HL-60 (cell line): ENCODE results near the gene ACSM2A.
A peak's percentile ranks its signal among the peaks of the same experiment; 100 is the strongest.
"Not testable (repeated sequence)": the region's sequence is repeated elsewhere in the genome, so short reads cannot be mapped to it uniquely, and the experiment has no call there.

Source experiments
- DNase-seq, 2 experiments: peaks; one replicate each; pipeline ENCODE4 v3.0.0-alpha.2; 2010 to 2020; ENCODE audit warnings: low read depth in 1 of 2, low spot score in 1 of 2
- H3K27ac ChIP-seq: fragments of 250-450 bp; sonication (Bioruptor Pico); replicated peaks from 2 replicates; pipeline ENCODE4 v1.5.1; 2020; ENCODE audit warnings: mild to moderate bottlenecking, moderate library complexity
- H3K27me3 ChIP-seq: fragments of 250-450 bp; sonication (Bioruptor Pico); 2 replicates; pipeline ENCODE4 v1.5.1; 2021; ENCODE audit warnings: mild to moderate bottlenecking, moderate library complexity; ENCODE audit not compliant: insufficient read depth, poor library complexity, severe bottlenecking
- H3K4me3 ChIP-seq: replicated peaks from 2 replicates; pipeline ENCODE4 v1.5.1; 2011; ENCODE audit warnings: mild to moderate bottlenecking, control low read depth, low read length; ENCODE audit not compliant: insufficient read depth
- CTCF ChIP-seq: IDR thresholded peaks from one replicate; pipeline ENCODE4 v1.5.1; 2011; ENCODE audit warnings: low read length, control low read depth, inconsistent platforms; ENCODE audit not compliant: insufficient read depth
- GABPA ChIP-seq: IDR thresholded peaks from 2 replicates; pipeline ENCODE4 v1.6.1; 2012; ENCODE audit warnings: low read depth
- POLR2AphosphoS5 ChIP-seq: IDR thresholded peaks from 2 replicates; pipeline ENCODE4 v1.6.1; 2012; ENCODE audit warnings: low read depth
- REST ChIP-seq: IDR thresholded peaks from 2 replicates; pipeline ENCODE4 v1.6.1; 2012; ENCODE audit warnings: low read depth; ENCODE audit not compliant: insufficient replicate concordance
- SPI1 ChIP-seq: IDR thresholded peaks from 2 replicates; pipeline ENCODE4 v1.6.1; 2012; ENCODE audit warnings: low read depth, mild to moderate bottlenecking, borderline replicate concordance

ACSM2A gene

GRCh38 chr16:20410121-20410723 lies 41.1 kb upstream of the ACSM2A start:
- TF ChIP-seq POLR2AphosphoS5 (no peak), GABPA (no peak), REST (no peak), CTCF (no peak), SPI1 (no peak)
- peak in 1 of 2 experiments; percentile 2 for DNase-seq
- H3K27me3 ChIP-seq: no peaks in the 10 kb centered on the region
- H3K4me3 ChIP-seq: no peak overlapping the region
- no peak overlapping the region for H3K27ac ChIP-seq

GRCh38 chr16:20411055-20411454 lies 40.3 kb upstream of the ACSM2A start:
- Histone ChIP-seq H3K27ac (no peak overlapping the region), H3K27me3 (no peaks in the 10 kb centered on the region), H3K4me3 (no peak overlapping the region)
- TF ChIP-seq REST: no peak
- TF ChIP-seq POLR2AphosphoS5: no peak
- TF ChIP-seq CTCF: no peak
- no peak for TF ChIP-seq SPI1
- DNase-seq: no peak

- H3K4me3 ChIP-seq: no peak overlapping the region
- H3K27me3 ChIP-seq: no peaks in the 10 kb centered on the region
- DNase-seq: no peak
- H3K27ac ChIP-seq: no peak overlapping the region
- TF ChIP-seq SPI1: no peak
- no peak for TF ChIP-seq CTCF
- no peak for TF ChIP-seq REST
- TF ChIP-seq GABPA: no peak
- no peak for TF ChIP-seq POLR2AphosphoS5
Measured at GRCh38 chr16:20415541-20415940, 35.8 kb upstream of the ACSM2A start.

GRCh38 chr16:20419093-20419492 lies 32.2 kb upstream of the ACSM2A start:
- H3K4me3 ChIP-seq, DNase-seq, H3K27me3 ChIP-seq, H3K27ac ChIP-seq: not testable (repeated sequence)

- H3K4me3 ChIP-seq, DNase-seq, H3K27ac ChIP-seq, H3K27me3 ChIP-seq: not testable (repeated sequence)
Measured at GRCh38 chr16:20421748-20422147, 29.6 kb upstream of the ACSM2A start.

GRCh38 chr16:20423772-20424128 lies 27.6 kb upstream of the ACSM2A start:
- DNase-seq, H3K27me3 ChIP-seq, H3K4me3 ChIP-seq, H3K27ac ChIP-seq: not testable (repeated sequence)
